HepG2 (cell line): ENCODE results near the gene RPS19BP1. TPM values are rescaled to one million over a fixed set of nuclear protein-coding genes. Genes with fewer than 3 reads are reported as not detected.

ENCODE experiments used
- BHLHE40 ChIP-seq: IDR thresholded peaks from 2 replicates; pipeline ENCODE4 v1.6.1; 2011; ENCODE audit warnings: low read length, improper control_type of control experiment
- HDAC2 ChIP-seq: sonication (generic); formaldehyde crosslinking; IDR thresholded peaks from 2 replicates; pipeline ENCODE4 v1.4.0; 2020; ENCODE audit warnings: missing genetic modification reagents
- IKZF5 ChIP-seq: IDR thresholded peaks from 2 replicates; pipeline ENCODE4 v1.6.1; 2018; ENCODE audit warnings: missing genetic modification reagents, mild to moderate bottlenecking, missing compliant biosample characterization
- KDM5B ChIP-seq: sonication (generic); formaldehyde crosslinking; IDR thresholded peaks from 2 replicates; pipeline ENCODE4 v1.4.0; 2020; ENCODE audit warnings: missing genetic modification reagents, mild to moderate bottlenecking, borderline replicate concordance
- MBNL3 ChIP-seq: fragments of 250-450 bp; sonication (Bioruptor Pico); conservative IDR thresholded peaks from 2 replicates; pipeline ENCODE4 v1.8.0; 2022; ENCODE audit warnings: mild to moderate bottlenecking, inconsistent platforms
- POGK ChIP-seq: sonication (generic); formaldehyde crosslinking; conservative IDR thresholded peaks from 2 replicates; pipeline ENCODE4 v1.8.0; 2022; ENCODE audit warnings: mild to moderate bottlenecking, moderate library complexity, missing genetic modification reagents
- TAF1 ChIP-seq: sonication (generic); formaldehyde crosslinking; IDR thresholded peaks from 2 replicates; pipeline ENCODE4 v1.4.0; 2020; ENCODE audit warnings: missing genetic modification reagents
- ZBTB26 ChIP-seq: IDR thresholded peaks from 2 replicates; pipeline ENCODE4 v1.6.1; 2016; ENCODE audit warnings: missing compliant biosample characterization, missing genetic modification reagents, borderline replicate concordance
- ZBTB39 ChIP-seq: sonication (generic); formaldehyde crosslinking; IDR thresholded peaks from 2 replicates; pipeline ENCODE4 v1.5.0; 2020; ENCODE audit warnings: missing genetic modification reagents
- ZBTB49 ChIP-seq: sonication (generic); formaldehyde crosslinking; IDR thresholded peaks from 2 replicates; pipeline ENCODE4 v1.4.0; 2020; ENCODE audit warnings: missing genetic modification reagents, borderline replicate concordance
- ZFP36 ChIP-seq: fragments of 150-350 bp; IDR thresholded peaks from 2 replicates; pipeline ENCODE4 v1.6.1; 2018; ENCODE audit warnings: borderline replicate concordance, low read length, low read depth; ENCODE audit not compliant: partially characterized antibody
- ZNF577 ChIP-seq: sonication (generic); formaldehyde crosslinking; IDR thresholded peaks from 2 replicates; pipeline ENCODE4 v1.4.0; 2020; ENCODE audit warnings: mild to moderate bottlenecking, low read depth, missing genetic modification reagents, borderline replicate concordance
- ZNF691 ChIP-seq: sonication (generic); formaldehyde crosslinking; IDR thresholded peaks from 2 replicates; pipeline ENCODE4 v1.4.0; 2020; ENCODE audit warnings: missing genetic modification reagents, low read depth, mild to moderate bottlenecking, borderline replicate concordance
- ZNF749 ChIP-seq: sonication (generic); formaldehyde crosslinking; IDR thresholded peaks from 2 replicates; pipeline ENCODE4 v1.8.0; 2022; ENCODE audit warnings: mild to moderate bottlenecking, missing genetic modification reagents, moderate library complexity, borderline replicate concordance
- ZNF816 ChIP-seq: sonication (generic); formaldehyde crosslinking; IDR thresholded peaks from 2 replicates; pipeline ENCODE4 v1.8.0; 2022; ENCODE audit warnings: missing genetic modification reagents, mild to moderate bottlenecking, borderline replicate concordance
- polyA plus RNA-seq, 8 experiments: library from polyadenylated mRNA; depleted of rRNA in 3 of 8; stranded (reverse) in 7 of 8; unstranded in 1 of 8; fragments of >200 nt; fragmentation: Illumina TruSeq in 4 of 8; extraction: Trizol in 4 of 8; gene quantifications; 2 replicates each; pipeline versions ENCODE4 v1.2.1 to v1.2.3, GENCODE V29; 2011 to 2016; ENCODE audit warnings: low read depth in 4 of 8, missing spikeins in 1 of 8, mixed read lengths in 1 of 8; ENCODE audit not compliant: insufficient read depth in 1 of 8
- total RNA-seq, 5 experiments: library from RNA; depleted of rRNA; stranded (reverse); fragments of >200 nt; fragmentation: Illumina TruSeq; extraction: Trizol; gene quantifications; 2 replicates each; pipeline ENCODE4 v1.2.3, GENCODE V29; 2016; ENCODE audit warnings: low read depth in 1 of 5

Gene RPS19BP1
- total and polyA plus RNA-seq, 2 of the 13 experiments (the other 11 are each of a cell fraction or from before 2014, with no cell fraction given): 44.3 to 81.3 TPM

- TF ChIP-seq POGK (CRISPR knock-in tag): 0 out of 2 replicates have a peak, but pooled peaks have one; percentile 71
- TF ChIP-seq ZNF816 (CRISPR knock-in tag): peak; percentile 76
- TF ChIP-seq ZBTB39 (CRISPR knock-in tag): no peak
- TF ChIP-seq ZNF749 (CRISPR knock-in tag): peak; percentile 79; the same call in 1 of the 2 replicates
- peak; percentile 88 for TF ChIP-seq ZBTB26 (CRISPR knock-in tag)
- peak; percentile 89 for TF ChIP-seq HDAC2 (CRISPR knock-in tag)
- no peak for TF ChIP-seq TAF1 (CRISPR knock-in tag)
- no peak for TF ChIP-seq MBNL3 (CRISPR knock-in tag)
- no peak for TF ChIP-seq BHLHE40
- TF ChIP-seq ZFP36: no peak
- peak; percentile 90 for TF ChIP-seq IKZF5
- TF ChIP-seq ZNF691 (CRISPR knock-in tag): 0 out of 2 replicates have a peak, but pooled peaks have one; percentile 29
- peak; percentile 64; the same call in 1 of the 2 replicates for TF ChIP-seq KDM5B (CRISPR knock-in tag)
- TF ChIP-seq ZNF577 (CRISPR knock-in tag): no peak
- TF ChIP-seq ZBTB49 (CRISPR knock-in tag): peak; percentile 95; the same call in 1 of the 2 replicates
Measured at GRCh38 chr22:39545386-39546365, 13.1 kb upstream of the RPS19BP1 start (continued).
